ENCODE data around the gene PCTP. TPM values are rescaled to one million over a fixed set of nuclear protein-coding genes. Genes with fewer than 3 reads are reported as not detected.

The PCTP gene
- total and polyA plus RNA-seq, 2 of the 4 experiments (the other 2 are of a cell fraction): 11.6 to 12.9 TPM

DNA sequence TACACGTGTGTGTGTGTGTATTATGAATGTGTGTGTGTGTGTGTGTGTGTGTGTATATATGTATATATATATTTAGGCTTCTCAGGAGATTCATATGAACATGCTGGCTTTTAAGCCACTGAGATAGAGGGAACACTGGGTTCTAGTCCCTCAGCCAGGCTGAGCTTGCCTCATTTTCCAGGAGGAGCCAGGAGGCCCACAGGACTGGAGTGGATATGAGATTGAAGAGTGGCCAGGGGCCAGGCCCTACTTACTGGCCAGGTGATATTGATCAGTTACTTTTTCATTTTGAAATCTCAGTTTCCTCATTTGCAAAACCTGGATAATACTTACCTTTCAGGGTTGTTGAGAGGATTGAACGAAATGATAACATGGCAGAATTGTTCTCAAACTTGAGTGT lies 5.8 kb downstream of the PCTP start:
- no peak overlapping the region for H2BK20ac ChIP-seq (ENCODE audit: low read depth, low read length)
- H2AK9ac ChIP-seq (replicated peaks; ENCODE audit: low read depth, low read length, poor library complexity): no peak overlapping the region
- in situ Hi-C loops (cut with MboI; ENCODE audit: low sequenced_read_pairs) (no loop called here), dilution Hi-C loops (cut with HindIII; ENCODE audit: low sequenced_read_pairs, unreplicated experiment) (no loop called here), intact Hi-C loops (cut with micrococcal nuclease) (loop anchor here (10.0 kb wide), 1 partner anchor 332 kb away; the partner anchor contains the start of gene MMD)
- no peak for DNase-seq
- ATAC-seq (ENCODE audit: low read depth): no peak
- no peak overlapping the region for H3K27ac ChIP-seq (ENCODE audit: insufficient read depth, low read length)
- H3K4me2 ChIP-seq (ENCODE audit: low read depth, low read length): no peak overlapping the region
- WGBS, 2 experiments (ENCODE audit: extremely low coverage in 2 of 2, insufficient read length in 1 of 2): no CpG with 5 or more reads among the region's 2 CpGs
- ChIA-PET CTCF (no interaction called here), POLR2A (ENCODE audit: unreplicated experiment) (no interaction called here)
- H3K9me3 ChIP-seq (ENCODE audit: control insufficient read depth, insufficient read depth, low read length): no peaks in the 10 kb centered on the region
- H3K56ac ChIP-seq (ENCODE audit: extremely low read depth, insufficient read depth, low read length): no peak overlapping the region
- no peak overlapping the region for H2AK5ac ChIP-seq (ENCODE audit: low read depth, low read length)
- H3K36me3 ChIP-seq (ENCODE audit: control insufficient read depth, insufficient read depth, low read length): peaks cover 3% of the 10 kb centered on the region
- H2AFZ ChIP-seq (replicated peaks; ENCODE audit: low read length, poor library complexity): no peak overlapping the region
- no peak overlapping the region for H3K18ac ChIP-seq (ENCODE audit: low read depth, low read length)
- no peak overlapping the region for H3K4ac ChIP-seq (ENCODE audit: low read depth, low read length)
- H3K9me1 ChIP-seq (ENCODE audit: insufficient read depth, low read length): peaks cover 6% of the 10 kb centered on the region
- H4K8ac ChIP-seq (ENCODE audit: low read depth in 2 of 2, low read length in 2 of 2): no peak overlapping the region
- TF ChIP-seq MAZ (IDR thresholded peaks at IDR 0.05; ENCODE audit: borderline replicate concordance, low read depth, low read length) (no peak), RFX5 (IDR thresholded peaks at IDR 0.05; ENCODE audit: low read depth, low read length) (no peak), POLR2A (IDR thresholded peaks at IDR 0.05; ENCODE audit: low read depth, low read length) (no peak), RCOR1 (IDR thresholded peaks at IDR 0.05; ENCODE audit: insufficient replicate concordance, low read length) (no peak), BHLHE40 (IDR thresholded peaks at IDR 0.05; ENCODE audit: low read depth, low read length) (no peak), NFE2L2 (IDR thresholded peaks at IDR 0.05; ENCODE audit: low read depth, low read length) (no peak), FOS (IDR thresholded peaks at IDR 0.05; ENCODE audit: low read depth, low read length) (no peak), MAFK (IDR thresholded peaks at IDR 0.05; ENCODE audit: low read depth, low read length) (no peak), CEBPB (IDR thresholded peaks at IDR 0.05; ENCODE audit: low read depth, low read length) (no peak), CHD1 (IDR thresholded peaks at IDR 0.05; ENCODE audit: low read depth, low read length) (no peak), SMC3 (IDR thresholded peaks at IDR 0.05; ENCODE audit: low read depth, low read length) (no peak), RAD21 (IDR thresholded peaks at IDR 0.05; ENCODE audit: low read length) (no peak), MXI1 (IDR thresholded peaks at IDR 0.05; ENCODE audit: borderline replicate concordance, low read depth, low read length) (no peak)
- TF ChIP-seq, protein P1, sequence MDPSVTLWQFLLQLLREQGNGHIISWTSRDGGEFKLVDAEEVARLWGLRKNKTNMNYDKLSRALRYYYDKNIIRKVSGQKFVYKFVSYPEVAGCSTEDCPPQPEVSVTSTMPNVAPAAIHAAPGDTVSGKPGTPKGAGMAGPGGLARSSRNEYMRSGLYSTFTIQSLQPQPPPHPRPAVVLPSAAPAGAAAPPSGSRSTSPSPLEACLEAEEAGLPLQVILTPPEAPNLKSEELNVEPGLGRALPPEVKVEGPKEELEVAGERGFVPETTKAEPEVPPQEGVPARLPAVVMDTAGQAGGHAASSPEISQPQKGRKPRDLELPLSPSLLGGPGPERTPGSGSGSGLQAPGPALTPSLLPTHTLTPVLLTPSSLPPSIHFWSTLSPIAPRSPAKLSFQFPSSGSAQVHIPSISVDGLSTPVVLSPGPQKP (IDR thresholded peaks at IDR 0.05; ENCODE audit: borderline replicate concordance, low read depth, low read length): no peak
- TF ChIP-seq, protein P2, sequence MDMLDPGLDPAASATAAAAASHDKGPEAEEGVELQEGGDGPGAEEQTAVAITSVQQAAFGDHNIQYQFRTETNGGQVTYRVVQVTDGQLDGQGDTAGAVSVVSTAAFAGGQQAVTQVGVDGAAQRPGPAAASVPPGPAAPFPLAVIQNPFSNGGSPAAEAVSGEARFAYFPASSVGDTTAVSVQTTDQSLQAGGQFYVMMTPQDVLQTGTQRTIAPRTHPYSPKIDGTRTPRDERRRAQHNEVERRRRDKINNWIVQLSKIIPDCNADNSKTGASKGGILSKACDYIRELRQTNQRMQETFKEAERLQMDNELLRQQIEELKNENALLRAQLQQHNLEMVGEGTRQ (IDR thresholded peaks at IDR 0.05; ENCODE audit: low read depth, low read length): no peak
- TF ChIP-seq, protein P3, sequence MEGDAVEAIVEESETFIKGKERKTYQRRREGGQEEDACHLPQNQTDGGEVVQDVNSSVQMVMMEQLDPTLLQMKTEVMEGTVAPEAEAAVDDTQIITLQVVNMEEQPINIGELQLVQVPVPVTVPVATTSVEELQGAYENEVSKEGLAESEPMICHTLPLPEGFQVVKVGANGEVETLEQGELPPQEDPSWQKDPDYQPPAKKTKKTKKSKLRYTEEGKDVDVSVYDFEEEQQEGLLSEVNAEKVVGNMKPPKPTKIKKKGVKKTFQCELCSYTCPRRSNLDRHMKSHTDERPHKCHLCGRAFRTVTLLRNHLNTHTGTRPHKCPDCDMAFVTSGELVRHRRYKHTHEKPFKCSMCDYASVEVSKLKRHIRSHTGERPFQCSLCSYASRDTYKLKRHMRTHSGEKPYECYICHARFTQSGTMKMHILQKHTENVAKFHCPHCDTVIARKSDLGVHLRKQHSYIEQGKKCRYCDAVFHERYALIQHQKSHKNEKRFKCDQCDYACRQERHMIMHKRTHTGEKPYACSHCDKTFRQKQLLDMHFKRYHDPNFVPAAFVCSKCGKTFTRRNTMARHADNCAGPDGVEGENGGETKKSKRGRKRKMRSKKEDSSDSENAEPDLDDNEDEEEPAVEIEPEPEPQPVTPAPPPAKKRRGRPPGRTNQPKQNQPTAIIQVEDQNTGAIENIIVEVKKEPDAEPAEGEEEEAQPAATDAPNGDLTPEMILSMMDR (conservative IDR thresholded peaks at IDR 0.05; ENCODE audit: low read depth, low read length): no peak
- no peak overlapping the region for H2BK120ac ChIP-seq (ENCODE audit: low read depth, low read length)
- H4K91ac ChIP-seq (ENCODE audit: insufficient read depth, low read depth, low read length): no peak overlapping the region
- 0 out of 2 replicates have a peak, but pooled peaks cover 3% of the 10 kb centered on the region for H4K20me1 ChIP-seq (ENCODE audit: insufficient read depth, low read length)
- no peak overlapping the region for H4K5ac ChIP-seq (ENCODE audit: low read depth, low read length)
- H3K27me3 ChIP-seq (ENCODE audit: control insufficient read depth, insufficient read depth, low read length): no peaks in the 10 kb centered on the region
- no peak overlapping the region for H3K9ac ChIP-seq (ENCODE audit: low read depth, low read length)
- H3K4me1 ChIP-seq (ENCODE audit: control insufficient read depth, insufficient read depth, low read length): peaks cover 2% of the 10 kb centered on the region; the same call in 1 of the 2 replicates
- no peak overlapping the region for H2BK5ac ChIP-seq (ENCODE audit: low read depth, low read length, poor library complexity, severe bottlenecking)
- H3K4me3 ChIP-seq (ENCODE audit: insufficient read depth, low read depth, low read length): no peak overlapping the region
- BruUV-seq (replicated peaks): no TSS peak
- H3K23ac ChIP-seq (ENCODE audit: low read depth, low read length): no peak overlapping the region
- H3K14ac ChIP-seq (replicated peaks; ENCODE audit: low read depth, low read length): no peak overlapping the region
- no peak overlapping the region for H2BK15ac ChIP-seq (ENCODE audit: low read depth, low read length)
- H3K79me1 ChIP-seq (ENCODE audit: low read depth in 1 of 2, low read length in 2 of 2): peaks cover 30 to 57% of the 10 kb centered on the region in 2 experiments

Data from IMR-90 (cell line).